22Rv1 (cell line): ENCODE data around the gene KDELR1.

ENCODE experiments used
- CTCF ChIP-seq: fragments of 450-650 bp; IDR thresholded peaks from 2 replicates; pipeline ENCODE4 v1.5.1; 2017; ENCODE audit warnings: mild to moderate bottlenecking
- ZFX ChIP-seq: fragments of 450-650 bp; IDR thresholded peaks from 2 replicates; pipeline ENCODE4 v1.6.1; 2017; ENCODE audit warnings: antibody characterized with exemption, borderline replicate concordance

- TF ChIP-seq CTCF (no peak), ZFX (no peak)
Observed at GRCh38 chr19:48379058-48379457, 12.3 kb downstream of the KDELR1 start.
